Measurements from ENCODE around the gene STYXL2.

DNA sequence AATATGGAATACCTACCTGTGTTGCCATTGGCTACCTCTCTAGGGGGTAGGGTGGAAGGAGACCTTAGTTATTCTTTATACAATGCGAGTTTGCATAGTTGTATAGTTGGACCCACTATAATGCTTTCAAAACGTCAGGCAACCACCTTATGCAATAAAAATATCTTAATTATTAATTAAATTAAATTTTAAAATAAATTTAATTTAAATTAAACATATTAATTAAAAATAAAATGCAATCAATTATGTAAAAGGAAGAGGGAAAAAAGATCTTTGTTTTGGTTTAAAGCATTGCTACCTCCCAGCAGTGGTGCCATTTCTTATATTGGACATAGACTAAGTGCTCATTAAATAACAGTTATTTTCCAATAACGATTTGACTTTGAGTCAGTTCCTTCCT is 26.0 kb upstream of the STYXL2 start:
- TF ChIP-seq, protein P1, sequence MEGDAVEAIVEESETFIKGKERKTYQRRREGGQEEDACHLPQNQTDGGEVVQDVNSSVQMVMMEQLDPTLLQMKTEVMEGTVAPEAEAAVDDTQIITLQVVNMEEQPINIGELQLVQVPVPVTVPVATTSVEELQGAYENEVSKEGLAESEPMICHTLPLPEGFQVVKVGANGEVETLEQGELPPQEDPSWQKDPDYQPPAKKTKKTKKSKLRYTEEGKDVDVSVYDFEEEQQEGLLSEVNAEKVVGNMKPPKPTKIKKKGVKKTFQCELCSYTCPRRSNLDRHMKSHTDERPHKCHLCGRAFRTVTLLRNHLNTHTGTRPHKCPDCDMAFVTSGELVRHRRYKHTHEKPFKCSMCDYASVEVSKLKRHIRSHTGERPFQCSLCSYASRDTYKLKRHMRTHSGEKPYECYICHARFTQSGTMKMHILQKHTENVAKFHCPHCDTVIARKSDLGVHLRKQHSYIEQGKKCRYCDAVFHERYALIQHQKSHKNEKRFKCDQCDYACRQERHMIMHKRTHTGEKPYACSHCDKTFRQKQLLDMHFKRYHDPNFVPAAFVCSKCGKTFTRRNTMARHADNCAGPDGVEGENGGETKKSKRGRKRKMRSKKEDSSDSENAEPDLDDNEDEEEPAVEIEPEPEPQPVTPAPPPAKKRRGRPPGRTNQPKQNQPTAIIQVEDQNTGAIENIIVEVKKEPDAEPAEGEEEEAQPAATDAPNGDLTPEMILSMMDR (IDR thresholded peaks at IDR 0.05), result no peak
- no peak for TF ChIP-seq POLR2A (IDR thresholded peaks at IDR 0.05)

All from esophagus squamous epithelium (tissue), 4 donors.